Esophagus (tissue), 2 donors: Measurements from ENCODE around the gene TENT4A. TPM values are rescaled to one million over a fixed set of nuclear protein-coding genes. Genes with fewer than 3 reads are reported as not detected.

ENCODE experiments used
- H3K27ac ChIP-seq, 2 donors: one replicate each; pipeline ENCODE4 v1.5.1; 2013; ENCODE audit warnings: low read depth in 2 of 2, mild to moderate bottlenecking in 2 of 2, inconsistent platforms in 1 of 2, low read length in 1 of 2, moderate library complexity in 1 of 2
- H3K27me3 ChIP-seq, 2 donors: one replicate each; pipeline ENCODE4 v1.6.1; 2013; ENCODE audit warnings: low read length in 2 of 2, control low read depth in 1 of 2, mild to moderate bottlenecking in 1 of 2; ENCODE audit not compliant: insufficient read depth in 2 of 2, control insufficient read depth in 1 of 2
- H3K36me3 ChIP-seq, 2 donors: one replicate each; pipeline ENCODE4 v1.6.1; 2013; ENCODE audit warnings: low read length in 1 of 2; ENCODE audit not compliant: control insufficient read depth in 2 of 2, insufficient read depth in 2 of 2
- H3K4me1 ChIP-seq, 2 donors: one replicate each; pipeline ENCODE4 v1.6.1; 2013; ENCODE audit warnings: low read length in 1 of 2; ENCODE audit not compliant: control insufficient read depth in 2 of 2, insufficient read depth in 2 of 2
- H3K4me3 ChIP-seq, 2 donors: one replicate each; pipeline ENCODE4 v1.5.1; 2013; ENCODE audit warnings: low read length in 2 of 2, mild to moderate bottlenecking in 2 of 2, low read depth in 1 of 2, moderate library complexity in 1 of 2
- H3K9me3 ChIP-seq, 2 donors: one replicate each; pipeline ENCODE4 v1.6.1; 2013; ENCODE audit warnings: mild to moderate bottlenecking in 2 of 2, low read depth in 1 of 2, low read length in 1 of 2, moderate library complexity in 1 of 2; ENCODE audit not compliant: control insufficient read depth in 2 of 2, insufficient read depth in 1 of 2
- WGBS, 2 donors: extraction: QIAGEN DNeasy Blood & Tissue Kit; methylation state at CpG; one replicate each; pipeline ENCODE4 v1.1.7; 2013; 5-methylcytosine and 5-hydroxymethylcytosine counted together
- polyA plus RNA-seq, 2 donors: library from polyadenylated mRNA; stranded (reverse); fragments of 200-250 nt; gene quantifications; one replicate each; pipeline ENCODE4 v1.2.3, GENCODE V29; 2013
- donor health status: healthy with polysubstance abuse.
- donor health status: Bipolar disorder and iron deficiency.

The TENT4A gene
- polyA plus RNA-seq, 2 donors, result 7.9 to 8.9 TPM

DNA sequence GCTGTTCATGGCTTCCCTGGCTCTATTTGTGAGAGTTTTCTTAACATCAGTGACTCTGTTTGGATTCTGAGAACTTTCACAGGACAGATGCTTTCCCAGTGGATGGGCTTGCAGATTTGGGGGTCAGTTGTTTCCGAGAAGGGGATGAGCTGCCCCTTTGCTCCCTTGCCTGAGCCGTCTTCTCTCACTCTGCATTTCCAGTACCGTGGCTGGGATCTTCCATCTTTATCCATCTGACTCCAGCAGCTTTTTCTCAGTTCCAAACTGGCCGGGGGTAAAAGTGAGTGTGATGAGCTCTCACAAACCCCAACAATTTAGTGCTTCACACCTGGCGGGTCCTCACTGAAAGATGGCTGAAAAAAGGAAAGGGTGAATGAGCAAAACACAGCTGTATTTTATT is 79.1 kb downstream of the TENT4A start:
- no peak overlapping the region for H3K27ac ChIP-seq
- 79 to 81% methylated on average over 5 of the region's 5 CpGs for WGBS, 2 donors
- H3K9me3 ChIP-seq, result no peaks in the 10 kb centered on the region
- H3K27me3 ChIP-seq, result no peaks in the 10 kb centered on the region
- no peaks in the 10 kb centered on the region for H3K4me1 ChIP-seq
- no peak overlapping the region for H3K4me3 ChIP-seq
- no peaks in the 10 kb centered on the region for H3K36me3 ChIP-seq

DNA sequence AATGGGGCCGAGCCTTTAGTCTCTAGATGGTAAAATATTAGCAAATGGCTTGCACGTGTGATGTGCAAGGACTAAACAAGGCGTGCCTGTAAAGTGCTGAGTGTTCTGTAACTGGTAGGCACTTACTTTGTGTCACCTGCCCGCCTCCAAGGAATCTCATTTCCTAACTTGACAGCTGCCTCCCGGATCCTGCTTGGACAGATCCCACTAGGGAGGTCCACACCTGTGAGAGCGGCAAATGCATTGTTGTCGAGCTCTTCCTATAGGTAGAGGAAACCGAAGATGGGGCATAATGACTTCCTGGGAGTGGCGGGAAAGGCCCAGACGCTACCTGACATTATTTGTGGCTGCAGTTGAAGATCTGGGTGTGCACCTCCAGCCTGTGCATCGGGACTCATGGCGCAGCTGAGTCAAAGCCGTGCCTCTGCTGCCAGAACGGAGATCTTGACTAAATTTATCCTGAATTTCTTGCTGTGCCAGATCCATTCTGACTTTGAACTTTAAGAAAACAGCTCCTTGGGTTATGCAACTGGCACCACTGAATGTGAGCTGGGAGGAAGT is 79.8 kb downstream of the TENT4A start:
- Histone ChIP-seq H3K4me3 (no peak overlapping the region), H3K27me3 (no peaks in the 10 kb centered on the region), H3K27ac (no peak overlapping the region), H3K4me1 (no peaks in the 10 kb centered on the region), H3K36me3 (no peaks in the 10 kb centered on the region), H3K9me3 (no peaks in the 10 kb centered on the region)
- 55 to 63% methylated on average over 14 of the region's 14 CpGs for WGBS, 2 donors

GRCh38 chr5:6801236-6801635 is 88.0 kb downstream of the TENT4A start:
- Histone ChIP-seq H3K27me3 (no peaks in the 10 kb centered on the region), H3K9me3 (peaks cover 0 to 2% of the 10 kb centered on the region in 2 donors), H3K36me3 (no peaks in the 10 kb centered on the region), H3K27ac (no peak overlapping the region), H3K4me3 (no peak overlapping the region), H3K4me1 (no peaks in the 10 kb centered on the region)
- 80 to 90% methylated on average over 5 of the region's 5 CpGs for WGBS, 2 donors

GRCh38 chr5:6803981-6804550 is 90.8 kb downstream of the TENT4A start:
- no peaks in the 10 kb centered on the region for H3K36me3 ChIP-seq
- no peak overlapping the region for H3K27ac ChIP-seq
- H3K27me3 ChIP-seq, result no peaks in the 10 kb centered on the region
- H3K4me1 ChIP-seq, result no peaks in the 10 kb centered on the region
- 71 to 76% methylated on average over 7 of the region's 7 CpGs for WGBS, 2 donors
- H3K4me3 ChIP-seq, result no peak overlapping the region
- peaks cover 0 to 2% of the 10 kb centered on the region in 2 donors for H3K9me3 ChIP-seq

GRCh38 chr5:6804766-6805501 is 91.7 kb downstream of the TENT4A start:
- Histone ChIP-seq H3K27ac (no peak overlapping the region), H3K9me3 (peaks cover 0 to 2% of the 10 kb centered on the region in 2 donors), H3K4me1 (no peaks in the 10 kb centered on the region), H3K4me3 (no peak overlapping the region), H3K36me3 (no peaks in the 10 kb centered on the region), H3K27me3 (no peaks in the 10 kb centered on the region)
- 55 to 65% methylated on average over 5 of the region's 5 CpGs for WGBS, 2 donors

DNA sequence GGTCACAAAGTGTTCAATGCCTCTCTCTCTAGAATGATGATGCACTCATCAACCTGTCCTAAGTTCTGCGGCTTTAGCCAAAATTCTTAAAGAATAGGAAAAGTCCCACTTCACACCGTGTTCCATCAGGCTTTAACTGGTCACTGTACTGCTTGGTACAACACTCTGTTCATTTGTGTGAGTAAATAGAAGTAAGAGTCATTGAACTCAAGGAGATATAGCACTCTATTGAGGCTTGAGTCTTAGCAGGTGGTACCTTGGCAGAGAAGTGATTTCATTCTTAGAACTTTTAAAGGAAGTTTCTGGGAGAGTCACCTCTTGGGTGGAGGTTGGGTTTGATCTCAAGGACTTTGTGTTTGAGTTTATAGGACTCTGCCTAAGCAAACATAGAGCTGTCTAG is 92.6 kb downstream of the TENT4A start:
- 95 to 96% methylated on average over 2 of the region's 2 CpGs for WGBS, 2 donors
- H3K27me3 ChIP-seq, result no peaks in the 10 kb centered on the region
- no peaks in the 10 kb centered on the region for H3K36me3 ChIP-seq
- H3K4me1 ChIP-seq, result no peaks in the 10 kb centered on the region
- H3K27ac ChIP-seq, result no peak overlapping the region
- no peak overlapping the region for H3K4me3 ChIP-seq
- peaks cover 0 to 2% of the 10 kb centered on the region in 2 donors for H3K9me3 ChIP-seq

Other genes starting within 250 kb of the TENT4A start
- gene NSUN2, start 80.4 kb upstream of the TENT4A start, polyA plus RNA-seq, result 10 to 100 TPM; 24.5 to 44.4 TPM
- gene SRD5A1, start 80.0 kb upstream of the TENT4A start, polyA plus RNA-seq, result 10 to 100 TPM in 1 of 2 donors, 1 to 10 TPM in 1; 8.5 to 25.6 TPM